Neural cell (in vitro differentiated cells): ENCODE results near the gene TRIM23. TPM values are rescaled to one million over a fixed set of nuclear protein-coding genes. Genes with fewer than 3 reads are reported as not detected.

ENCODE experiments used
- H2AFZ ChIP-seq: fragments of 200-600, 300-800 bp; sonication (generic), shearing (Covaris generic); 2 replicates; pipeline ENCODE4 v1.6.0; 2014; ENCODE audit warnings: low read depth, mild to moderate bottlenecking, antibody characterized with exemption, low read length, moderate library complexity
- H3F3A ChIP-seq: fragments of 200-600 bp; shearing (Covaris generic); 2 replicates; pipeline ENCODE4 v1.6.1; 2016; ENCODE audit warnings: mild to moderate bottlenecking, moderate library complexity, mixed read lengths, antibody characterized with exemption, low read length; ENCODE audit not compliant: insufficient read depth, poor library complexity, severe bottlenecking
- H3K27ac ChIP-seq: fragments of 200-600, 300-800 bp; sonication (generic), shearing (Covaris generic); 2 replicates; pipeline ENCODE4 v1.5.1; 2014; ENCODE audit warnings: mild to moderate bottlenecking, low read length, moderate library complexity
- H3K27me3 ChIP-seq: fragments of 300-800, 200-600 bp; sonication (generic), shearing (Covaris generic); 2 replicates; pipeline ENCODE4 v1.6.0; 2014; ENCODE audit warnings: mild to moderate bottlenecking, low read depth, low read length, moderate library complexity; ENCODE audit not compliant: insufficient read depth
- H3K36me3 ChIP-seq: fragments of 300-800, 200-600 bp; sonication (generic), shearing (Covaris generic); 2 replicates; pipeline ENCODE4 v1.5.1; 2014; ENCODE audit warnings: mild to moderate bottlenecking, antibody characterized with exemption, low read length, moderate library complexity; ENCODE audit not compliant: insufficient read depth
- H3K4me2 ChIP-seq: fragments of 300-800, 200-600 bp; sonication (generic), shearing (Covaris generic); 2 replicates; pipeline ENCODE4 v1.6.0; 2014; ENCODE audit warnings: mild to moderate bottlenecking, low read length
- H3K4me3 ChIP-seq: fragments of 300-800, 200-600 bp; sonication (generic), shearing (Covaris generic); 2 replicates; pipeline ENCODE4 v1.5.1; 2014; ENCODE audit warnings: mild to moderate bottlenecking, low read length, moderate library complexity
- H3K79me2 ChIP-seq: fragments of 200-600 bp; shearing (Covaris generic); replicated peaks from 2 replicates; pipeline ENCODE4 v1.6.0; 2014; ENCODE audit warnings: mild to moderate bottlenecking, low read length, moderate library complexity; ENCODE audit not compliant: insufficient read depth
- H3K9ac ChIP-seq: fragments of 300-800, 200-600 bp; sonication (generic), shearing (Covaris generic); 2 replicates; pipeline ENCODE4 v1.6.1; 2016; ENCODE audit warnings: mild to moderate bottlenecking, low read length, mixed read lengths
- H3K9me2 ChIP-seq: fragments of 200-600 bp; shearing (Covaris generic); 2 replicates; pipeline ENCODE4 v1.6.1; 2016; ENCODE audit warnings: mild to moderate bottlenecking, low read length, mixed read lengths; ENCODE audit not compliant: insufficient read depth
- H3K9me3 ChIP-seq: fragments of 200-600, 300-800 bp; sonication (generic), shearing (Covaris generic); 2 replicates; pipeline ENCODE4 v1.6.1; 2016; ENCODE audit warnings: mild to moderate bottlenecking, mixed run types, low read length, moderate library complexity, mixed read lengths
- H4K20me1 ChIP-seq: fragments of 200-600 bp; shearing (Covaris generic); 2 replicates; pipeline ENCODE4 v1.6.1; 2016; ENCODE audit warnings: mild to moderate bottlenecking, mixed run types; ENCODE audit not compliant: insufficient read depth
- CTCF ChIP-seq: fragments of 450-650 bp; IDR thresholded peaks from 2 replicates; pipeline ENCODE4 v1.5.1; 2014; ENCODE audit warnings: antibody characterized with exemption, mild to moderate bottlenecking, moderate library complexity; ENCODE audit not compliant: poor library complexity, severe bottlenecking
- EP300 ChIP-seq: fragments of 450-650 bp; conservative IDR thresholded peaks from 2 replicates; pipeline ENCODE4 v1.6.1; 2014; ENCODE audit warnings: antibody characterized with exemption, mild to moderate bottlenecking, moderate library complexity; ENCODE audit not compliant: poor library complexity, severe bottlenecking
- EZH2 ChIP-seq: fragments of 200-600, 300-800 bp; shearing (Covaris generic), sonication (generic); IDR thresholded peaks from 2 replicates; pipeline ENCODE4 v1.6.1; 2014; ENCODE audit warnings: antibody characterized with exemption, low read length, borderline replicate concordance, mild to moderate bottlenecking; ENCODE audit not compliant: insufficient read depth, poor library complexity, severe bottlenecking
- MXI1 ChIP-seq: fragments of 450-650 bp; conservative IDR thresholded peaks from 2 replicates; pipeline ENCODE4 v1.6.1; 2014; ENCODE audit warnings: antibody characterized with exemption, mild to moderate bottlenecking; ENCODE audit not compliant: poor library complexity, severe bottlenecking
- POLR2AphosphoS5 ChIP-seq: IDR thresholded peaks from 2 replicates; pipeline ENCODE4 v1.6.1; 2012
- RAD21 ChIP-seq: fragments of 450-650 bp; conservative IDR thresholded peaks from 2 replicates; pipeline ENCODE4 v1.6.1; 2014; ENCODE audit warnings: antibody characterized with exemption, mild to moderate bottlenecking, moderate library complexity
- REST ChIP-seq: IDR thresholded peaks from 2 replicates; pipeline ENCODE4 v1.6.1; 2012; ENCODE audit warnings: borderline replicate concordance
- SMC3 ChIP-seq: fragments of 450-650 bp; conservative IDR thresholded peaks from 2 replicates; pipeline ENCODE4 v1.6.1; 2014; ENCODE audit warnings: antibody characterized with exemption, mild to moderate bottlenecking, moderate library complexity; ENCODE audit not compliant: poor library complexity
- TAF1 ChIP-seq: IDR thresholded peaks from 2 replicates; pipeline ENCODE4 v1.6.1; 2012; ENCODE audit warnings: low read depth
- polyA minus RNA-seq: library from RNA; depleted of rRNA, polyadenylated mRNA; stranded (reverse); fragments of >200 nt; gene quantifications from 2 replicates; pipeline ENCODE4 v1.2.3, GENCODE V29; 2014
- polyA plus RNA-seq: library from polyadenylated mRNA; depleted of rRNA; stranded (reverse); fragments of >200 nt; gene quantifications from 2 replicates; pipeline ENCODE4 v1.2.3, GENCODE V29; 2014

The TRIM23 gene
- polyA plus RNA-seq (28.2 and 29.0 TPM in 2 replicates), polyA minus RNA-seq (97.7 and 100 TPM in 2 replicates)

DNA sequence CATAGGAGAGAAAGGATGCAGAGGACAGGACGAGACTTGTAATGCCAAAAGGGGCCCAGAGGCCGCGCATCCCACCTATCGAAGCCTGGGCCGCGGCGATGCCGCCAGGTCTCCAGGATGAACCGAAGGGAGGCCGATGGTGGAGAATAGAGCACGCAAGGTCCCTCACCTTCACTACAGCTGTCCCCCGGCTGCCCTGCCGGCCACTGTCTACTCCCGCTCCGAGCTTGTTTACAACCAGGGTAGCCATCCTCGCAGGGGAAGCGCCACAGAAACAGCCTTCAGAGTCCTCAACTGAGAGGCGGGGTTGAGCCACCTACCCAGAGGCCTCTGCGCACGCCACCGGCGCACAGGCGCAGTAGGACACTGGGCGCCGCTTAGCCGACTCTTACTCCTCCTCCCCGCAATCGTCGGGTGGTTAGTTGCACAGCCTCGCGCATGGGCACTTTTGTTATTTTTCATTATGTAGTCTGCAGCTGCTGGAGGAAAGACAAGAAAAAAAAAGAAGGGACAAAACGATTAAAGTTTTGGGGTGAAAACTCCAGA is at the start of gene TRIM23:
TRIM23 (minus strand) TSS at position 309 of the 546 bp plus-strand sequence; CDS start at position 250, 59 bp downstream.
- peak; percentile 94 for TF ChIP-seq POLR2AphosphoS5
- TF ChIP-seq EP300, result peak; percentile 9
- peak; percentile 46 for TF ChIP-seq CTCF
- TF ChIP-seq EZH2, result no peak
- peak; percentile 63 for TF ChIP-seq MXI1
- TF ChIP-seq TAF1, result peak; percentile 34
- no peak for TF ChIP-seq RAD21
- peak; percentile 34 for TF ChIP-seq REST
- peak; percentile 55 for TF ChIP-seq SMC3
- Histone ChIP-seq H3K27ac (peak within 1 kb of the TSS; percentile 93), H3K9me3 (no peaks in the 10 kb centered on the region), H3K27me3 (no peaks in the 10 kb centered on the region), H3K79me2 (peaks cover 83% of the 10 kb centered on the region), H3K9ac (peak within 1 kb of the TSS; percentile 97), H2AFZ (peak within 1 kb of the TSS; percentile 98), H3K9me2 (no peaks in the 10 kb centered on the region), H3K36me3 (no peaks in the 10 kb centered on the region), H3F3A (peaks cover 4% of the 10 kb centered on the region), H4K20me1 (no peaks in the 10 kb centered on the region), H3K4me3 (peak within 1 kb of the TSS; percentile 98), H3K4me2 (peak within 1 kb of the TSS; percentile 99)

GRCh38 chr5:65672796-65673195 is 48.7 kb upstream of the TRIM23 start:
- no peaks in the 10 kb centered on the region for H3K9me2 ChIP-seq
- H3K36me3 ChIP-seq, result no peaks in the 10 kb centered on the region
- H3F3A ChIP-seq, result no peaks in the 10 kb centered on the region
- TF ChIP-seq MXI1 (no peak), TAF1 (no peak), EP300 (no peak), REST (no peak), SMC3 (no peak), POLR2AphosphoS5 (no peak), CTCF (no peak), RAD21 (no peak), EZH2 (no peak)
- H3K4me3 ChIP-seq, result no peak overlapping the region
- no peak overlapping the region for H3K4me2 ChIP-seq
- H4K20me1 ChIP-seq, result no peaks in the 10 kb centered on the region
- no peak overlapping the region for H2AFZ ChIP-seq
- H3K9ac ChIP-seq, result no peak overlapping the region
- no peaks in the 10 kb centered on the region for H3K79me2 ChIP-seq
- H3K27ac ChIP-seq, result no peak overlapping the region
- H3K27me3 ChIP-seq, result no peaks in the 10 kb centered on the region
- H3K9me3 ChIP-seq, result no peaks in the 10 kb centered on the region
